SK-N-MC (cell line): ENCODE results near the gene NLGN1.

Experiments
- DNase-seq: peaks from one replicate; pipeline ENCODE4 v3.0.0-alpha.2; 2011; ENCODE audit warnings: low read depth, low spot score
- H3K27ac ChIP-seq: fragments of 200-600 bp; sonication (generic); 2 replicates; pipeline ENCODE4 v1.5.1; 2016; ENCODE audit warnings: mixed run types
- H3K36me3 ChIP-seq: fragments of 200-600 bp; sonication (generic); 2 replicates; pipeline ENCODE4 v1.6.1; 2017; ENCODE audit warnings: antibody characterized with exemption, low read length, mixed read lengths; ENCODE audit not compliant: insufficient read depth
- H3K4me3 ChIP-seq: fragments of 200-600 bp; sonication (generic); 2 replicates; pipeline ENCODE4 v1.5.1; 2016
- H3K9ac ChIP-seq: fragments of 200-600 bp; sonication (generic); 2 replicates; pipeline ENCODE4 v1.8.0; 2017; ENCODE audit warnings: mixed run types, mixed read lengths; ENCODE audit not compliant: insufficient read length
- H3K9me3 ChIP-seq: fragments of 200-600 bp; sonication (generic); 2 replicates; pipeline ENCODE4 v1.6.1; 2017; ENCODE audit warnings: low read depth, mild to moderate bottlenecking, antibody characterized with exemption, low read length, moderate library complexity, mixed read lengths
- EZH2 ChIP-seq: fragments of 200-600 bp; sonication (generic); IDR thresholded peaks from one replicate; pipeline ENCODE4 v1.6.1; 2017; ENCODE audit warnings: antibody characterized with exemption
- FOXP2 ChIP-seq: optimal IDR thresholded peaks from 2 replicates; pipeline ENCODE3; 2011; ENCODE audit warnings: mild to moderate bottlenecking, moderate library complexity; ENCODE audit not compliant: insufficient read depth; ENCODE audit errors: extremely low read length, control extremely low read depth
- POLR2AphosphoS5 ChIP-seq: IDR thresholded peaks from 2 replicates; pipeline ENCODE4 v1.6.1; 2012; ENCODE audit warnings: mild to moderate bottlenecking, low read depth, low read length, borderline replicate concordance

The NLGN1 gene

GRCh38 chr3:173893835-173894234, 496.3 kb downstream of the NLGN1 start:
- DNase-seq = no peak
- H3K36me3 ChIP-seq = no peaks in the 10 kb centered on the region
- no peak for TF ChIP-seq POLR2AphosphoS5
- TF ChIP-seq FOXP2 = no peak
- no peak for TF ChIP-seq EZH2
- H3K9ac ChIP-seq = no peak overlapping the region
- H3K9me3 ChIP-seq = no peaks in the 10 kb centered on the region
- H3K27ac ChIP-seq = no peak overlapping the region
- H3K4me3 ChIP-seq = no peak overlapping the region

GRCh38 chr3:173897631-173898030, 500.1 kb downstream of the NLGN1 start:
- Histone ChIP-seq H3K36me3 (no peaks in the 10 kb centered on the region), H3K27ac (no peak overlapping the region), H3K9me3 (no peaks in the 10 kb centered on the region), H3K4me3 (no peak overlapping the region), H3K9ac (no peak overlapping the region)
- TF ChIP-seq FOXP2 = no peak
- no peak for TF ChIP-seq POLR2AphosphoS5
- TF ChIP-seq EZH2 = no peak
- no peak for DNase-seq

GRCh38 chr3:173901649-173902048, 504.1 kb downstream of the NLGN1 start:
- TF ChIP-seq FOXP2 (no peak), EZH2 (no peak)
- H3K9ac ChIP-seq = no peak overlapping the region
- H3K9me3 ChIP-seq = no peaks in the 10 kb centered on the region
- H3K27ac ChIP-seq = no peak overlapping the region
- no peak for DNase-seq
- H3K36me3 ChIP-seq = no peaks in the 10 kb centered on the region
- no peak overlapping the region for H3K4me3 ChIP-seq

GRCh38 chr3:173902401-173902800, 504.9 kb downstream of the NLGN1 start:
- Histone ChIP-seq H3K4me3 (no peak overlapping the region), H3K9ac (no peak overlapping the region), H3K9me3 (no peaks in the 10 kb centered on the region), H3K27ac (no peak overlapping the region), H3K36me3 (no peaks in the 10 kb centered on the region)
- no peak for DNase-seq
- TF ChIP-seq EZH2 (no peak), POLR2AphosphoS5 (no peak), FOXP2 (no peak)

GRCh38 chr3:173902871-173903270, 505.3 kb downstream of the NLGN1 start:
- TF ChIP-seq EZH2 (no peak), FOXP2 (no peak), POLR2AphosphoS5 (no peak)
- no peak overlapping the region for H3K9ac ChIP-seq
- H3K9me3 ChIP-seq = no peaks in the 10 kb centered on the region
- no peak overlapping the region for H3K4me3 ChIP-seq
- no peak overlapping the region for H3K27ac ChIP-seq
- no peaks in the 10 kb centered on the region for H3K36me3 ChIP-seq
- DNase-seq = no peak

GRCh38 chr3:173905381-173905780, 507.8 kb downstream of the NLGN1 start:
- TF ChIP-seq POLR2AphosphoS5 = no peak
- no peak for DNase-seq
- no peaks in the 10 kb centered on the region for H3K9me3 ChIP-seq
- H3K9ac ChIP-seq = no peak overlapping the region
- H3K4me3 ChIP-seq = no peak overlapping the region
- no peak overlapping the region for H3K27ac ChIP-seq
- H3K36me3 ChIP-seq = no peaks in the 10 kb centered on the region

GRCh38 chr3:173911446-173911845, 513.9 kb downstream of the NLGN1 start:
- no peak for DNase-seq
- Histone ChIP-seq H3K9ac (no peak overlapping the region), H3K4me3 (no peak overlapping the region), H3K9me3 (no peaks in the 10 kb centered on the region), H3K36me3 (no peaks in the 10 kb centered on the region), H3K27ac (no peak overlapping the region)
- no peak for TF ChIP-seq POLR2AphosphoS5
- TF ChIP-seq FOXP2 = no peak
- TF ChIP-seq EZH2 = no peak

GRCh38 chr3:173912126-173912525, 514.6 kb downstream of the NLGN1 start:
- H3K27ac ChIP-seq = no peak overlapping the region
- H3K4me3 ChIP-seq = no peak overlapping the region
- H3K9ac ChIP-seq = no peak overlapping the region
- no peak for TF ChIP-seq EZH2
- no peaks in the 10 kb centered on the region for H3K9me3 ChIP-seq
- no peak for DNase-seq
- no peaks in the 10 kb centered on the region for H3K36me3 ChIP-seq

GRCh38 chr3:173913397-173913796, 515.9 kb downstream of the NLGN1 start:
- H3K36me3 ChIP-seq = no peaks in the 10 kb centered on the region
- TF ChIP-seq FOXP2 (no peak), POLR2AphosphoS5 (no peak), EZH2 (no peak)
- H3K27ac ChIP-seq = peak overlapping the region; percentile 58
- peak overlapping the region; percentile 44 for H3K4me3 ChIP-seq
- H3K9me3 ChIP-seq = no peaks in the 10 kb centered on the region
- H3K9ac ChIP-seq = peak overlapping the region; percentile 4
- DNase-seq = no peak
